GM15510 (cell line): ENCODE results near the gene CD36.

ENCODE experiments used
- POLR2A ChIP-seq: IDR thresholded peaks from 3 replicates; pipeline ENCODE4 v1.6.1; 2011; ENCODE audit warnings: borderline replicate concordance; ENCODE audit not compliant: insufficient read length; ENCODE audit errors: extremely low read depth

CD36 gene

DNA sequence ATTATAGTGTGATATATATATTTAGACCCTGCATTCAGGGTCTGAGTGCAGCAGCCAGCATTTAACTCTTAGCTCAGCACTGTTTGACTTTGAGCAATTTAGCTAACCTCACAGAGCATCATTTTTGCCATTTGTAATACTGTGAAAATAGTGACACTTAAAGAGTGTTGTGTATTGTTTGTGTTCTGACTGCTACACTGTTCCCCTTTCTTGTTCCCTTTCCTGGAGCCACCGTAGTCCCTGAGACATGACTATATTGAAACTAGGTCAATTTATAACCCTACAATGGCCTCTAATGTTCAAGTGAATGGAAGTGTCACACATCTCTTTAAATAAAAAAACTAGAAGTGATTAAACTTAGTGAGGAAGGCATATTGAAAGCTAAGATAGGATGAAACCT is 20.3 kb upstream of the CD36 start:
- no peak for TF ChIP-seq POLR2A

DNA sequence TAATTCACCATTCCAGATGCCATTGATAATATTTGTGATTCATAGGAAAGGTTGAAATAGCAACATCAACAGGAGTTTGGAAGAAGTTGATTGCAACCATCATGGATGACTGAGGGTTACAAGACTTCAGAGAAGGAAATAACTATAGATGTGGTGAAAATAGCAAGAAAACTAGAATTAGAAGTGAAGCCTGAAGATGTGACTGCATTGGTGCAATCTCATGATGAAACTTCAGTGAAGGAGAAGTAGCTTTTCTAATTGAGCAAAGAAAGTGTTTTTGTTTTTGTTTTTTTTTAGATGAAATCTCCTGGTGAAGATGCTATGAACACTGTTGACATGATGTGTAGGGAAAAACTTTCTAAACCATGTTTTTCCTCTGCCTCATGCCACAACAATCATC is 18.7 kb upstream of the CD36 start:
- TF ChIP-seq POLR2A, result no peak

DNA sequence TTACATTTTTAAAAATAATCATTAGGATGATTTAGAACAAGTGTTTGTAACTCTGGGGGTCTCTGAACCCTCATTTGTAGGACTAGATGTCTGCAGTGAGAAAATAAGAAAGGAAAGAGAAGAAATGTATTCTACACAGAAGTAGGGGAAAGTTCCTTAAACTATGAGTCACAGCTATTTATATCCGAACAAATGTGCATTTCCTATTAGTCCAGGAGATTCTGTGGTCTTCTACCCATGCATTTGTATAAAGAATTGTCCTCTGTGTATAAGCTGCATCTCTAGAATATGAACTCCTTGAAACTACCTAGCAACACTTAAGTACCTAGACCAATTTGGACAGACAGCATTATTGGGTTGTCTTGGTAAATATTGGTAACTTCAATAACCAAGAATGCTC is 15.9 kb upstream of the CD36 start:
- TF ChIP-seq POLR2A, result no peak

DNA sequence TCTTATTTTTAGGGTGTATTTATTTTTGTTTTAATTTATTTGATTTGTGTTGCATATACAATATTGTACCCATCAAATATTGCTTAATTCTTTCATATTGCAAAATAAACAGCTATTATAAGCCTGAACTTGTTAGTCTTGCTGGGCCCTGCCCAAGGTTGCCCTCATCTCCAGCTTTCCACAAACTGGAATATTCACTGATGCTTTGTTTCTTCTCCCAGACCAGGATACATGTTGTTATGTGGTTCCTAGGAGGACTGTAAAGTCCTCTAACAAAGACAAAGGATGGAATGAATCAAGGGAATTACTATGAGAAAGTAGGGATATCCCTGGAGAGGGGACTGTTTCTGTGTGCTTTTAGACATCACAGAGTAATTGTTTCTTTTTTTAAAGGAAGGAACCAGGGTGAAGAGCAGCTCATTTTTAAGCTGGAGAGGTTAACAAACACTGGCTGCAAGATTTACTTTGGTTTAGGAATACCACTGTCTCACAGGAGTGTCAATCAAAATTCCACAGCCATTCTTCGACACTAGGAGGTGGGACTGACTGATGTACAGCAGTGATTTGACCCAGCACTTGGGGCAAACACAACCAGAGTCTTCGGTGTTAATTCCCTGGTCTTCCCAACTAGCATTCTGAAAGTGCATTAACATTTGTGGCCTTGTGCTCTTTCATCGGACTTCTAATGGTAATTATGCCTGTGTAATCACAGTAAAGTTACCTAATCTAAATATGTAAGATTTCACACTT is 14.8 kb upstream of the CD36 start:
- TF ChIP-seq POLR2A, result no peak

DNA sequence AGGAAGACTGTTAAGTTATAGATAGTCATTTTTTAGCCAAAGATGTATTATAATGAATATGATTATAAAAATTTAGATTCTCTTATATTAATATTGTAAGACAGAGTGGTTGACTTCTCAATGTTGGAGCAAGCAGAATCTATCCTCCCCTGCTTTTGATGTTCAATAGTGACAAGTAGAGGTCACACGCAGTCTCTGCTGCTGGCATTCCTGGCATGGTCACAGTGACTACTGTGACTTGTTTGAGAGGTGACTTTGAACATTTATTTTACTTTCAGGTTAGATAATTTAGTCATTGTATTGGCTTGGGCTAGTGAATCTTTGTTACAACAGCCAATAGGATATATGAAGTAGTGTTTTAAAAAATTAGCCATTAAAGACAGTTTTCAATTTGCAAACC is 13.7 kb upstream of the CD36 start:
- no peak for TF ChIP-seq POLR2A

DNA sequence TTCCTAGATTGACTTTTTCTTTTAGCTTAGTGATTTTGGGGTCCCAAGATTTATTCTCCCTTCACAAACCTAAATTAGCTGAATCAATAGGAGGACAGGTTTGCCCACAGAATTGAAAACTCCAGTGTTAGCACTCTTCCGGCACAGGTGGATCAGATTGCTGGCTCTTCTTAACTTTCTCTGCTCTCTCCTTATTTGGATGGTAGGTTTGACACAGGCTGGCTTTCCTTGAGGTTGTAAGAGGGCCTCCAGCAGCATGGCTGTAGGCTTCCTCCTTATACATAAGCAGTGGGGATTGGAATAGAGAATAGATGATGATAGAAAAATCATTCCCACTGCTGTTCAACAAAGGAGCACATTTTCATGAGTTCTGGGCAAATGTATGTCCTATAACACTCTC is 9.4 kb upstream of the CD36 start:
- no peak for TF ChIP-seq POLR2A

DNA sequence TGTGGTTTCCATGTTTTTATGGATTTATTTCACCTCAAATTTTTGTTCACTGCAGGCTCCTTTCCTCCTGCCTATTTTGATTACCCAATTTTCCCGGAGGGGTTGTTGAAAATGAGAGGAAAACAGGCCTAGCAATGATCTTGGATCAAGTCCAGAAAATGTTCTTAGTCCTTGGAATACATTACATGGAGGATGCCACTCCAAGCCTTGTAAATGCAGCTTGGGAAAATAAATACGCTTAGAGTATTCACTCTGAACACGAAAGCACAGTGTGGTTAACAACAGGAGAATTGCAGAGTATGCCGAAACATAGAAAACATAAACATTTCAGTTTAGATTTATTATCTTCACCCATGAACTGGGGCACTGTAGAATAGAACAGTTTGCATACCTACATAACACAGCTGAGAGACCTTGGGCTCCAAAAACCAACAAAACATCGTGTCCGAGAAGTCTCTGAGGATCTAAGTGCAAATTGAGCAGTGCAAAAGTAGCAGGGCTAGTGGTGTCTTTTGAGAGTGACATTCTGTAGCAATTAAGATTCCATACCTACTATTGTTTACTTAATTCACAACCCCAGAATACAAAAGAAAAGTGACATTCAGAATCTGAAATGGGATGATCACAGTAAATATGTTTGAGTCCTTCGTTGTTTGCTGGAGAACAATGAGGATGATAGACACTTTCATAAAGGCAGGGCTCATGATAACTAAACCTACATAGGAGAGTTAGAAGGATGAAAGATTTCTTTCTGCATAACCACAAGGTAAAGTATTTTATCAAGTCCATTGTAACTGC is 7.6 kb upstream of the CD36 start:
- no peak for TF ChIP-seq POLR2A

DNA sequence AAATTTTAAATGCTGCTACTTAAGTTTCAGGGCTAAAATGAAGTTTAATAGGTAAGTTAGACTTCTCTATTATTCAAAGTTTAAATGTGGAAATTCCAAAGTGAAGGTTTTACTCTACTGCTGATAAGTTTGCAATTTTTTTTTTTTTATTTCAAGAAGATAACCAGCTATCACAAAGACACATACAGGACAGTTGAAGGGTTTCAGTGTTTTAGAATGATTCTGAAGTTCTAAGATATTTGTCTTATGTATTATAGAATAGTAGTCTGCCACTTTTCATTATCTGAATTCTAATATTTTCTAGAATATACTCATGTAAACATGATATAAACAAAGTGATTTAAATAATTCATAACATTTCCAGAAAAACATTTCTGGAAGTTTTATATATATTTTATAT is 7.0 kb upstream of the CD36 start:
- no peak for TF ChIP-seq POLR2A

DNA sequence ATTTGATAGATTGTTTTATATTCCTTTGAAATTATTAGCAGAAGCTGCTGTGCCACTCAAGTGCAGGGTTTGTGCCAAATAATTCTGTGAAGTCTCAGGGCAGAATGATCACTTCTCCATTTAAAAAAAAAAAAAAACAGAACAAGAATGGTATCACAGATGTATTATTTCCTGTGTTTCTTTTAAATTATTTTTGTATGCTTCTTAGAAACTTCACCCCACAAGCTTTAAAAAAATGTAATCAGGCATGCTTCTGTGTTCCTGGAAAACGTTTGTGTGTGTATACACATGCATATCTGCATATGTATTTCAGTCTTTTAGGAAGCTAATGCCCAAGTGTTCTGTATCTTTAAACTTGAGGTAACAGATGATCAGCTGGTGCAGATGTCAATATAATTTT is 6.3 kb upstream of the CD36 start:
- no peak for TF ChIP-seq POLR2A

DNA sequence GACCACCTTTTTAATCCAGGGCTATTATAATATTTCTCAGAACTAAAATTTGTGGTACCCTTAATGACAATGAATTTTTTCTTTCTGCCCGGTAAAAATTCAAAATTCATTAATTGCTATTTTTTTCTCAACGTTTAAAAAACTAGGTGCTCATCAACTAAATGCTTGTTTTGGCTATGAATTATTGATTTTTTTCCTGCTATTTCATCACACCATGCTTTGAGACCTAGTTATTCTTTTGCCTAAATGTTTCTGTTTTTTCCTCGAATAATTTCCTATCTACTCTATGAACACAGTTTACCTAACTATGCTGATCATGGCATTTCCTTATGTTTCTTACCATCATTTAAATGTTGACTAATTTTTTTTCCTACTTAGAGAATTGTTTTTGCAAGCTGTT is 5.6 kb upstream of the CD36 start:
- TF ChIP-seq POLR2A, result no peak

DNA sequence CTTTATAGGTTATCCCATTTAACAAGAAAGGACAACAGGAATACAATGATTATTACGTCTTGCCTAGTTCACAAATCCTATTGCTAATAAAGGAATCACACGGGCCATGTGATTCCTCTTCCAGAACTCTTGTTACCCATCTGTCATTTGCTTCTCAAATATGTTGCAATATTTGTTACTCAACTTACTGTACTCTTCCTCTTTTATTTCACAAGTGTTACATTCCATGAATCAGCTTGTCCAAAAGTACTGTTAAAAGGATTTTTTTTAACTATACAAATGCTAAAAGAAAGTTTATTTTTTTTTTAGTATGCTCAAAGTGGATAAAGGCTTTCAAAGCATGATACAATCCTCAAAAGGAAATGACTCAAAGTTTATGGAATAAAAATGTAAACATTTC is 3.9 kb upstream of the CD36 start:
- no peak for TF ChIP-seq POLR2A

DNA sequence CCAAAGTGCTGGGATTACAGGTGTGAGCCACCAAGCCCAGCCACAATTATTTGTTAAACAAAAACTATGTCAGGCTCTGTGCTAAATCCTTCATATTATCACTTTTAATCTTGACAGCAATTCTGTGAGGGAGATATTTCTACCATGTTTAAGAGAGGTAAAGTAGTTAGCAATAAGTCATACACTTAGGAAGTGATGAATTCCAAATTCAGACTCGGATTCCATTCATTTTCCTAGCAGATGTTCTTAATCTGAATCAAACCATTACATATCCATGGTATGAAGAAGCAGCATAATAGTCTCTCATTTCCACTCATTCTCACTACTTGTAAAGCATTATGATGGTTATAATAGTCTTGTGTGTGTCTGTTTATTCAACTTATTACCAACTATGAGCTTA is 2.9 kb upstream of the CD36 start:
- no peak for TF ChIP-seq POLR2A

DNA sequence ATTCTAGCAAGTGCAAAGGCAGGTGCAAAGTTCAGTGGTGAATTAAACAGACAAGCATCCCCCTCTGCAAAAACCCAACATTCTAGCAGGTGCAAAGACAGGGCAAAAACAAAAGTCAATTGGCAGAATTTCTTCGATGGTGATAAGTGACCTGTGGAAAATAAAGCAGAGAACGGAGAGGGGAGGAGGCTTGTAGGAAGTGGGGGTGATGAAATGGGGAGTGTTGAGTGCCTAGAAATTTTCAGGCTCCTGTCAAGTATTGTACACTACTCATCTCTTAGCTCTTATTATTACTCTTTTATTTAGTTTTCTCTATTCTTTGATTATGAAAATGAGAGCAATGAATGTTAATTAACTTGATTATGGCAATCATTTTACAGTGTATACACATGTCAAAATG is 2.4 kb upstream of the CD36 start:
- no peak for TF ChIP-seq POLR2A

DNA sequence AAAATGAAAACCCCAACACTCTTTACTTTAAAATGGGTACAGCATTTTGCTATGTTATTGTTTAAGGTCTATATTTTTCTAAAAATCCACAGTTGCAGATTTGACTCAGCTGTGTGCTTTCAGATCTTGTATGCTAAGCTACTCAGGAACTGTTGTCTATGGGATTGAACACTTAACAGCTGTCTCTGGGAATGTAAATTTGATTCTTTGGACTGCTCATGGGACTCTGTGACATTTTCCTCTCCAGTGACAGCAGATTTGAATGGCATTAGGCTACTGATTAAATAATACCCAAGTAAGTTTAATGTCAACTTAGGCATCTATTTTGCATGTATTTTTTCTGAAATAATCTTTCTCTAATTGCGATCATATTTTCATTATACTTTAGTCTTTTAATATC is 1.7 kb upstream of the CD36 start:
- no peak for TF ChIP-seq POLR2A

DNA sequence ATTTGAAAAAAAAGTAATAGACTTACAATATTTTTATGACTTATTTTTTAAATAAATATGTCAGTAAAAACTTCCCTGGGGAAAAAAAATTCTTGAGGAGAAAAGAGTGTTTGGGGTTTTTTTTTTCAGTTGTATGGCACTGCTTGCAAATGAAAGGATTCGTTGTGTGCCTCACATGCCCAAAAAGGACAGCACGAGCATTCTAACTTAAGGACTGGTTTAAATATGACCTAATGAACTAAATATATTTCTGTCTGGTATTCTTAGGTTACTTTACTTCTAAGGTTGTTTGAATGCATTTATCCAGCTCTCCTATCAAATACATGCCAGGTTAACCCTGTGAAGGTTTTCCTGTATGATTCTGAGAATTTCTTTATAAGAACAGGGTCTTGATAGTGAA is 988 bp upstream of the CD36 start:
- TF ChIP-seq POLR2A, result no peak

DNA sequence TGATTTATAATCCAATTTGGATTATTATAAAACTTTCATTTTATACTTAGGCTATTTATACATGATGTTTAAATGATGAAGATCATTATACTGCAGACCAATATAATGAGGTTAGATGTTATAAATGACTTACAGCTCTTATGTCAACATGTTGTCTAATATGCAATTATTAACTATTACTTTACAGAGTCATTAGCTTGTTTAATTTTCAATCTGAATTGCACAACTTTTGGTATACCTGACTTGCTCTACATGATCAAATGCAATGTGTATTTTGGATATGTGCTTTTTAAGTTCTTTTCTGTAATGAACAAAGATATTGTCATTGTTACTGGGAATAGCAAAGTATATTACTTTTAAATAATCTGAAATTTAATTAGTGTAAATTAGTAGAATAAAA is 569 bp downstream of the CD36 start:
- no peak for TF ChIP-seq POLR2A
